WTC11 (cell line): Measurements from ENCODE around the gene RBM42. TPM values are rescaled to one million over a fixed set of nuclear protein-coding genes. Genes with fewer than 3 reads are reported as not detected.
"Not testable (repeated sequence)": the region's sequence is repeated elsewhere in the genome, so short reads cannot be mapped to it uniquely, and the experiment has no call there.

ENCODE experiments used
- ATAC-seq: fragments of 200-7000 bp; cut with Tn5 transposase; 2 replicates; pipeline ENCODE4 v1.10.0; 2021; ENCODE audit warnings: mild to moderate bottlenecking, moderate library complexity
- CTCF ChIA-PET: fragments of 300-600 bp; sonication (Branson Sonifier 250); formaldehyde crosslinking; loops from one replicate; lab custom pipeline; 2021; ENCODE audit warnings: antibody characterized with exemption; lab: Charles Lee
- POLR2A ChIA-PET: fragments of 350-600 bp; sonication (Branson Sonifier 250); formaldehyde crosslinking; loops from one replicate; lab custom pipeline; 2021; ENCODE audit warnings: antibody characterized with exemption; lab: Charles Lee
- DNase-seq: peaks from one replicate; pipeline ENCODE4 v3.0.0; 2021; ENCODE audit warnings: low spot score
- H3K27ac Mint-ChIP-seq: 2 replicates; pipeline ENCODE4 v1.8.0; 2021; ENCODE audit warnings: mixed read lengths
- H3K27me3 Mint-ChIP-seq: 2 replicates; pipeline ENCODE4 v1.8.0; 2021; ENCODE audit warnings: low read depth, mild to moderate bottlenecking, moderate library complexity, mixed read lengths
- H3K36me3 Mint-ChIP-seq: 2 replicates; pipeline ENCODE4 v1.8.0; 2021; ENCODE audit warnings: mixed read lengths
- H3K4me1 Mint-ChIP-seq: 2 replicates; pipeline ENCODE4 v1.8.0; 2022; ENCODE audit warnings: mixed read lengths
- H3K4me3 Mint-ChIP-seq: 2 replicates; pipeline ENCODE4 v1.8.0; 2021; ENCODE audit warnings: mild to moderate bottlenecking, moderate library complexity, mixed read lengths
- H3K9me3 Mint-ChIP-seq: 2 replicates; pipeline ENCODE4 v1.8.0; 2021; ENCODE audit warnings: mixed read lengths
- CREB1 ChIP-seq: sonication (generic); formaldehyde crosslinking; IDR thresholded peaks from 2 replicates; pipeline ENCODE4 v1.8.0; 2023; ENCODE audit warnings: mild to moderate bottlenecking, missing genetic modification reagents
- E2F4 ChIP-seq: sonication (generic); formaldehyde crosslinking; IDR thresholded peaks from 2 replicates; pipeline ENCODE4 v1.8.1; 2022; ENCODE audit warnings: low read depth, mild to moderate bottlenecking, moderate library complexity, missing genetic modification reagents, borderline replicate concordance
- ETV6 ChIP-seq: sonication (generic); formaldehyde crosslinking; IDR thresholded peaks from 2 replicates; pipeline ENCODE4 v1.8.1; 2022; ENCODE audit warnings: mild to moderate bottlenecking, missing genetic modification reagents
- FOXJ3 ChIP-seq: sonication (generic); formaldehyde crosslinking; IDR thresholded peaks from 2 replicates; pipeline ENCODE4 v1.9.0; 2021; ENCODE audit warnings: missing genetic modification reagents, mild to moderate bottlenecking, borderline replicate concordance
- FOXK1 ChIP-seq: sonication (generic); formaldehyde crosslinking; IDR thresholded peaks from 2 replicates; pipeline ENCODE4 v1.8.0; 2022; ENCODE audit warnings: mild to moderate bottlenecking, moderate library complexity, missing genetic modification reagents
- GABPB1 ChIP-seq: sonication (generic); formaldehyde crosslinking; IDR thresholded peaks from 2 replicates; pipeline ENCODE4 v1.8.1; 2023; ENCODE audit warnings: mild to moderate bottlenecking, missing genetic modification reagents
- HMGXB4 ChIP-seq: sonication (generic); formaldehyde crosslinking; IDR thresholded peaks from 2 replicates; pipeline ENCODE4 v1.8.1; 2023; ENCODE audit warnings: mild to moderate bottlenecking, moderate library complexity, missing genetic modification reagents
- JUN ChIP-seq: sonication (generic); formaldehyde crosslinking; IDR thresholded peaks from 2 replicates; pipeline ENCODE4 v1.8.0; 2023; ENCODE audit warnings: mild to moderate bottlenecking, missing genetic modification reagents
- NFYB ChIP-seq: sonication (generic); formaldehyde crosslinking; conservative IDR thresholded peaks from 2 replicates; pipeline ENCODE4 v1.8.0; 2022; ENCODE audit warnings: low read depth, missing genetic modification reagents
- SP1 ChIP-seq: sonication (generic); formaldehyde crosslinking; conservative IDR thresholded peaks from 2 replicates; pipeline ENCODE4 v1.8.1; 2022; ENCODE audit warnings: missing genetic modification reagents
- TCF7 ChIP-seq: sonication (generic); formaldehyde crosslinking; IDR thresholded peaks from 2 replicates; pipeline ENCODE4 v1.8.0; 2022; ENCODE audit warnings: mild to moderate bottlenecking, low read depth, missing genetic modification reagents, moderate library complexity
- TEAD4 ChIP-seq: sonication (generic); formaldehyde crosslinking; IDR thresholded peaks from 2 replicates; pipeline ENCODE4 v1.8.0; 2022; ENCODE audit warnings: mild to moderate bottlenecking, missing genetic modification reagents
- ZNF263 ChIP-seq: sonication (generic); formaldehyde crosslinking; IDR thresholded peaks from 2 replicates; pipeline ENCODE4 v1.8.1; 2022; ENCODE audit warnings: low read depth, mild to moderate bottlenecking, moderate library complexity, missing genetic modification reagents
- ZNF317 ChIP-seq: sonication (generic); formaldehyde crosslinking; IDR thresholded peaks from 2 replicates; pipeline ENCODE4 v1.8.1; 2023; ENCODE audit warnings: low read depth, mild to moderate bottlenecking, moderate library complexity, missing genetic modification reagents, borderline replicate concordance
- ZNF423 ChIP-seq: fragments of 250-450 bp; sonication (Bioruptor Pico); IDR thresholded peaks from 2 replicates; pipeline ENCODE4 v2.1.2; 2022; ENCODE audit warnings: mild to moderate bottlenecking, moderate library complexity
- ZSCAN18 ChIP-seq: fragments of 250-450 bp; sonication (Bioruptor Pico); IDR thresholded peaks from 2 replicates; pipeline ENCODE4 v2.1.2; 2022; ENCODE audit warnings: mild to moderate bottlenecking, moderate library complexity
- total RNA-seq: library from RNA; stranded (reverse); gene quantifications from 3 replicates; pipeline ENCODE4 v1.2.3, GENCODE V29; 2021

RBM42 gene
- total RNA-seq, 1 experiment from 2014 or later, result 94.9 TPM

- TF ChIP-seq HMGXB4 (CRISPR knock-in tag) (no peak), ZSCAN18 (CRISPR knock-in tag) (no peak), E2F4 (CRISPR knock-in tag) (no peak), FOXJ3 (CRISPR knock-in tag) (no peak), ZNF423 (CRISPR knock-in tag) (no peak), SP1 (no peak), JUN (CRISPR knock-in tag) (no peak), ZNF317 (no peak), ZNF263 (CRISPR knock-in tag) (no peak), ETV6 (CRISPR knock-in tag) (no peak), GABPB1 (CRISPR knock-in tag) (no peak)
Observed at GRCh38 chr19:35595928-35596327, 32.9 kb upstream of the RBM42 start (continued).

GRCh38 chr19:35596366-35596999 lies 32.4 kb upstream of the RBM42 start:
- TF ChIP-seq CREB1 (CRISPR knock-in tag) (no peak), NFYB (CRISPR knock-in tag) (peak; percentile 57; the same call in 1 of the 2 replicates)
- TF ChIP-seq, all 79 proteins: peak for 1
- no peak overlapping the region for H3K27ac Mint-ChIP-seq
- H3K27me3 Mint-ChIP-seq, result peaks cover 30% of the 10 kb centered on the region
- ATAC-seq (peak; percentile 85), DNase-seq (no peak)
- H3K4me1 Mint-ChIP-seq, result no peaks in the 10 kb centered on the region
- H3K4me3 Mint-ChIP-seq, result no peak overlapping the region
- H3K36me3 Mint-ChIP-seq, result no peaks in the 10 kb centered on the region
- H3K9me3 Mint-ChIP-seq, result peaks cover 7% of the 10 kb centered on the region
- ChIA-PET POLR2A (no interaction called here), CTCF (interaction anchor here (1.2 kb wide), 1 partner anchor 16 kb away, joined by 3 read pairs; the partner anchor contains the start of gene HAUS5)

- ChIA-PET CTCF (interaction anchor here (1.8 to 2.2 kb wide), 2 partner anchors 9 to 44 kb away, joined by 8 read pairs; no protein-coding TSS in a partner anchor), POLR2A (no interaction called here)
- TF ChIP-seq TEAD4 (no peak), TCF7 (CRISPR knock-in tag) (no peak), FOXK1 (CRISPR knock-in tag) (no peak)
Observed at GRCh38 chr19:35601971-35602370, 26.9 kb upstream of the RBM42 start.

GRCh38 chr19:35604436-35604835 lies 24.4 kb upstream of the RBM42 start:
- peaks cover 15% of the 10 kb centered on the region for H3K36me3 Mint-ChIP-seq
- not testable (repeated sequence) for DNase-seq, ATAC-seq, H3K4me1 Mint-ChIP-seq, H3K4me3 Mint-ChIP-seq
- CTCF ChIA-PET, result interaction anchor here (0.9 to 1.2 kb wide), 2 partner anchors 12 to 94 kb away, joined by 3 read pairs; no protein-coding TSS in a partner anchor
- POLR2A ChIA-PET, result interaction anchor here (1.1 kb wide), 1 partner anchor 13 kb away, joined by 3 read pairs; no protein-coding TSS in a partner anchor
- H3K9me3 Mint-ChIP-seq, result peaks cover 26% of the 10 kb centered on the region
- H3K27ac Mint-ChIP-seq, result 0 out of 2 replicates have a peak overlapping the region, but pooled peaks have one; percentile 14
- peaks cover 33% of the 10 kb centered on the region for H3K27me3 Mint-ChIP-seq

More at GRCh38 chr19:35601971-35602370, 26.9 kb upstream of the RBM42 start:
- Mint-ChIP-seq H3K9me3 (peaks cover 11% of the 10 kb centered on the region), H3K36me3 (peaks cover under 1% of the 10 kb centered on the region; the same call in 1 of the 2 replicates), H3K27ac (no peak overlapping the region), H3K4me3 (no peak overlapping the region), H3K4me1 (peaks cover 3% of the 10 kb centered on the region; the same call in 1 of the 2 replicates), H3K27me3 (peaks cover 36% of the 10 kb centered on the region)
- ATAC-seq (no peak), DNase-seq (no peak)

- H3K27ac Mint-ChIP-seq, ATAC-seq, DNase-seq, POLR2A ChIA-PET, H3K4me3 Mint-ChIP-seq, H3K4me1 Mint-ChIP-seq, CTCF ChIA-PET: not testable (repeated sequence)
- peaks cover 15% of the 10 kb centered on the region for H3K36me3 Mint-ChIP-seq
- H3K27me3 Mint-ChIP-seq, result peaks cover 42% of the 10 kb centered on the region
- H3K9me3 Mint-ChIP-seq, result peaks cover 26% of the 10 kb centered on the region
Observed at GRCh38 chr19:35607170-35607569, 21.7 kb upstream of the RBM42 start.
